ENCODE results near the gene ICOSLG.
"Not testable (repeated sequence)": the region's sequence is repeated elsewhere in the genome, so short reads cannot be mapped to it uniquely, and the experiment has no call there.

ICOSLG gene

DNA sequence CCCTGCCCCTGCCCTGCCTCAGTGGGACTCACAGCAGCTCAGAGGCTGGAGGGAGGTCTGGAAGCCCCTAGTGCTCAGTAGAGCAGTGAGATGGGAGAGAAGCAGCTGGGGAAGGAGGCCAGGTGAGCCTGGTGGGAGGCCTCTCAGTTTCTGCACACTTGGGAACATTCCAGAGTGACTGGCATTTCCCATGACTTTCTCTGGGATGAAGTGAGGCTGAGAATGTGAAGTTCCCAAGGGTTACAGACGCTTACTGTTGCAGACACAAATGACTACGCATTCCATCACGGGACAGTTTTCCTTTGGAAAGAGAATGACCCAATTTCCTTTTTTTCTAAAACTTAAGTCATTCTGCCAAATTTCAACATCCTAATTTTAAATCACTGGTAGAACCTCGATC is 59.2 kb downstream of the ICOSLG start:
- DNase-seq (ENCODE audit: low read depth, low spot score), result not testable (repeated sequence)

DNA sequence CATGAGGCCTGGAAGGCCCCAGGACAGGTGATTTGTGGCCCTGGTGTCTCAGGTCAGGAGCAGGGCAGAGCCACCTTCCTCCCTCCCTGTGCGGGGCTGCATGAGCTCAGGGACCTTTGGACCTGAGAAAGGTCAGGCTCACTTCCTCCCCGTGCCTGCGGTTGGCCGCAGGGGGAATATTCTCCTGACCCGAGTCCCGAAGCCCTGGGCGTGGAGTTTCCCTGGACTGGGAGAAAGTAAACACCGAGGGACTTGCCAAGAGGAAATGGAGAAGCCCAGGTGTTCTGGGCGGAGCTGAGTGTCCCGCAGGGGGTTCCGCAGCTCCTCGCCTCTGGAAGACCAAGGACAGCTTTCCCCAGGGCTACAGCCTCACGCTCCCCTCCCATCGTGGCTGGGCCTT is 64.6 kb downstream of the ICOSLG start:
- DNase-seq (ENCODE audit: low read depth, low spot score), result not testable (repeated sequence)

DNA sequence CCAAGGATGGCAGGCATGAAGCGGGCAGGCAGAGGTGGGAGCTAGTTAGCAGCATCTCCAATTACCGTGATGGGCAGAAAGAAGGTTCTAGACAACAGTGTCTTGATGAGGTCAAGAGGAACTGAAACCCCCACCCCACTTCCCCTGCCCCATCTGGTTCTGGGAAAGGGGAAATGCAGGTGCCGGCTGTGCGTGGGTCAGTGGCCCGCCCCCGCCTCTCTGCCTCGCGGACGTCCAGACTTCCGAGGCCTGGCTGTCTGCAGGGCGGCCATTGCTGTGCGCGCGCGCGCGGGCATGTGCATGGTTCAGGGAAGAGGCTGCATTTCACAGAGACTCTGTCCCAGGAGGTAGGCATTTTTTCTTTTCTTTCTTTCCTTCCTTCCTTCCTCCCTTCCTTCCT is 65.6 kb downstream of the ICOSLG start:
- not testable (repeated sequence) for DNase-seq (ENCODE audit: low read depth, low spot score)

All from brain pericyte (primary cell).